GM06990 (cell line): ENCODE measurements around the gene DRICH1.
"Not testable (repeated sequence)": the region's sequence is repeated elsewhere in the genome, so short reads cannot be mapped to it uniquely, and the experiment has no call there.

ENCODE experiments used
- DNase-seq: peaks from one replicate; pipeline ENCODE4 v3.0.0-alpha.2; 2011; ENCODE audit not compliant: insufficient read length; ENCODE audit errors: extremely low read depth
- H3K27me3 ChIP-seq: replicated peaks from 2 replicates; pipeline ENCODE4 v1.6.0; 2011; ENCODE audit warnings: low read length; ENCODE audit not compliant: control insufficient read depth, insufficient read depth
- H3K36me3 ChIP-seq: 2 replicates; pipeline ENCODE4 v1.5.1; 2011; ENCODE audit warnings: low read length; ENCODE audit not compliant: control insufficient read depth, insufficient read depth
- H3K4me3 ChIP-seq: replicated peaks from 2 replicates; pipeline ENCODE4 v1.5.1; 2011; ENCODE audit warnings: low read depth, mild to moderate bottlenecking, control low read depth, low read length
- CTCF ChIP-seq: IDR thresholded peaks from 2 replicates; pipeline ENCODE4 v1.5.1; 2011; ENCODE audit warnings: low read length, control low read depth, mild to moderate bottlenecking, inconsistent platforms; ENCODE audit not compliant: insufficient read depth, poor library complexity, severe bottlenecking

DRICH1 gene

GRCh38 chr22:23603266-23603665 is 28.9 kb downstream of the DRICH1 start:
- H3K36me3 ChIP-seq, result no peaks in the 10 kb centered on the region

GRCh38 chr22:23598805-23599518 is 33.2 kb downstream of the DRICH1 start:
- no peak for TF ChIP-seq CTCF
- Histone ChIP-seq H3K4me3 (no peak overlapping the region), H3K36me3 (no peaks in the 10 kb centered on the region), H3K27me3 (no peaks in the 10 kb centered on the region; the same call in 1 of the 2 replicates)
- no peak for DNase-seq

More at GRCh38 chr22:23603266-23603665, 28.9 kb downstream of the DRICH1 start:
- TF ChIP-seq CTCF, result no peak
- Histone ChIP-seq H3K27me3 (no peaks in the 10 kb centered on the region; the same call in 1 of the 2 replicates), H3K4me3 (no peak overlapping the region)
- DNase-seq, result no peak

- not testable (repeated sequence) for H3K36me3 ChIP-seq, H3K27me3 ChIP-seq, DNase-seq, H3K4me3 ChIP-seq
Observed at GRCh38 chr22:23597576-23598268, 34.4 kb downstream of the DRICH1 start.

GRCh38 chr22:23595904-23596303 is 36.2 kb downstream of the DRICH1 start:
- H3K36me3 ChIP-seq, H3K27me3 ChIP-seq, H3K4me3 ChIP-seq, DNase-seq: not testable (repeated sequence)

- H3K27me3 ChIP-seq, result no peaks in the 10 kb centered on the region
- H3K4me3 ChIP-seq, result no peak overlapping the region
- H3K36me3 ChIP-seq, result no peaks in the 10 kb centered on the region
- TF ChIP-seq CTCF, result no peak
- DNase-seq, result no peak
Observed at GRCh38 chr22:23591846-23592245, 40.3 kb downstream of the DRICH1 start.

GRCh38 chr22:23591201-23591791 is 40.8 kb downstream of the DRICH1 start:
- peak; percentile 28 for DNase-seq
- H3K36me3 ChIP-seq, result no peaks in the 10 kb centered on the region
- no peaks in the 10 kb centered on the region for H3K27me3 ChIP-seq
- no peak overlapping the region for H3K4me3 ChIP-seq
- TF ChIP-seq CTCF, result peak; percentile 95
